ENCODE results near the gene CACNA2D3. TPM values are rescaled to one million over a fixed set of nuclear protein-coding genes. Genes with fewer than 3 reads are reported as not detected.

The CACNA2D3 gene
- total and polyA plus RNA-seq, 4 donors, result 0.06 to 0.37 (median 0.08) TPM; not detected in 1

DNA sequence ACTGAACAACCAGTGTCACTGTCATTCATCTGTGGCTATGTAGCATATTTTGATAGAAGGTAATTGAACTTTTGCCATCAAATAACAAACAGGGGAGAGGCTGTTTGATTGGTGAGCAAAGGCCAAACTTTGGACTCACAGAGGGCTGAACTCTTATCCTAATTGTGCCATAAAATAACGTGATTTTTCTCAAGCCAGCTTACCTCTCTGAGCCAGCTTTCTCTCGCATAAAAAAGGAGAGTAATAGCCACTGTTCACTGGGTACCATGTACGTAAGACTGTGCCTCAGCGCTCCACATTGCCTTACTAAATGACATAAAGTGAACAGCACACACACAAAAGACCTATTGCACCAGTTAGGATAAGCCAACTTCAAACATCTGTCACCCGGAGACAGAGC, 588.6 kb downstream of the CACNA2D3 start:
- no peaks in the 10 kb centered on the region for H3K36me3 ChIP-seq (ENCODE audit: control insufficient read depth in 4 of 4, insufficient read depth in 3 of 4, low read depth in 1 of 4, low read length in 3 of 4)
- TF ChIP-seq, protein P1, sequence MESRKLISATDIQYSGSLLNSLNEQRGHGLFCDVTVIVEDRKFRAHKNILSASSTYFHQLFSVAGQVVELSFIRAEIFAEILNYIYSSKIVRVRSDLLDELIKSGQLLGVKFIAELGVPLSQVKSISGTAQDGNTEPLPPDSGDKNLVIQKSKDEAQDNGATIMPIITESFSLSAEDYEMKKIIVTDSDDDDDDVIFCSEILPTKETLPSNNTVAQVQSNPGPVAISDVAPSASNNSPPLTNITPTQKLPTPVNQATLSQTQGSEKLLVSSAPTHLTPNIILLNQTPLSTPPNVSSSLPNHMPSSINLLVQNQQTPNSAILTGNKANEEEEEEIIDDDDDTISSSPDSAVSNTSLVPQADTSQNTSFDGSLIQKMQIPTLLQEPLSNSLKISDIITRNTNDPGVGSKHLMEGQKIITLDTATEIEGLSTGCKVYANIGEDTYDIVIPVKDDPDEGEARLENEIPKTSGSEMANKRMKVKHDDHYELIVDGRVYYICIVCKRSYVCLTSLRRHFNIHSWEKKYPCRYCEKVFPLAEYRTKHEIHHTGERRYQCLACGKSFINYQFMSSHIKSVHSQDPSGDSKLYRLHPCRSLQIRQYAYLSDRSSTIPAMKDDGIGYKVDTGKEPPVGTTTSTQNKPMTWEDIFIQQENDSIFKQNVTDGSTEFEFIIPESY (IDR thresholded peaks at IDR 0.05), result no peak
- peak; percentile 47 for TF ChIP-seq HNF4G (IDR thresholded peaks at IDR 0.05)
- TF ChIP-seq FOXA2 (IDR thresholded peaks at IDR 0.05), result no peak
- TF ChIP-seq, protein P2, sequence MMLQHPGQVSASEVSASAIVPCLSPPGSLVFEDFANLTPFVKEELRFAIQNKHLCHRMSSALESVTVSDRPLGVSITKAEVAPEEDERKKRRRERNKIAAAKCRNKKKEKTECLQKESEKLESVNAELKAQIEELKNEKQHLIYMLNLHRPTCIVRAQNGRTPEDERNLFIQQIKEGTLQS (IDR thresholded peaks at IDR 0.05), result no peak
- no peak for TF ChIP-seq YY1 (IDR thresholded peaks at IDR 0.05)
- no peak for TF ChIP-seq EGR1 (IDR thresholded peaks at IDR 0.05; ENCODE audit: low read depth in 2 of 2)
- TF ChIP-seq TAF1 (conservative IDR thresholded peaks at IDR 0.05), result no peak
- TF ChIP-seq GABPA (IDR thresholded peaks at IDR 0.05 in 1 of 2, conservative IDR thresholded peaks at IDR 0.05 in 1 of 2), result no peak
- TF ChIP-seq, protein P3, sequence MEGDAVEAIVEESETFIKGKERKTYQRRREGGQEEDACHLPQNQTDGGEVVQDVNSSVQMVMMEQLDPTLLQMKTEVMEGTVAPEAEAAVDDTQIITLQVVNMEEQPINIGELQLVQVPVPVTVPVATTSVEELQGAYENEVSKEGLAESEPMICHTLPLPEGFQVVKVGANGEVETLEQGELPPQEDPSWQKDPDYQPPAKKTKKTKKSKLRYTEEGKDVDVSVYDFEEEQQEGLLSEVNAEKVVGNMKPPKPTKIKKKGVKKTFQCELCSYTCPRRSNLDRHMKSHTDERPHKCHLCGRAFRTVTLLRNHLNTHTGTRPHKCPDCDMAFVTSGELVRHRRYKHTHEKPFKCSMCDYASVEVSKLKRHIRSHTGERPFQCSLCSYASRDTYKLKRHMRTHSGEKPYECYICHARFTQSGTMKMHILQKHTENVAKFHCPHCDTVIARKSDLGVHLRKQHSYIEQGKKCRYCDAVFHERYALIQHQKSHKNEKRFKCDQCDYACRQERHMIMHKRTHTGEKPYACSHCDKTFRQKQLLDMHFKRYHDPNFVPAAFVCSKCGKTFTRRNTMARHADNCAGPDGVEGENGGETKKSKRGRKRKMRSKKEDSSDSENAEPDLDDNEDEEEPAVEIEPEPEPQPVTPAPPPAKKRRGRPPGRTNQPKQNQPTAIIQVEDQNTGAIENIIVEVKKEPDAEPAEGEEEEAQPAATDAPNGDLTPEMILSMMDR (IDR thresholded peaks at IDR 0.05; ENCODE audit: low read depth, low read length, missing input control), result no peak
- TF ChIP-seq, protein P4, sequence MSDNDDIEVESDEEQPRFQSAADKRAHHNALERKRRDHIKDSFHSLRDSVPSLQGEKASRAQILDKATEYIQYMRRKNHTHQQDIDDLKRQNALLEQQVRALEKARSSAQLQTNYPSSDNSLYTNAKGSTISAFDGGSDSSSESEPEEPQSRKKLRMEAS (IDR thresholded peaks at IDR 0.05), result no peak
- TF ChIP-seq SP1 (IDR thresholded peaks at IDR 0.05), result peak; percentile 58
- TF ChIP-seq RAD21 (IDR thresholded peaks at IDR 0.05), result peak in 1 of 2 donors; percentile 9
- peak; percentile 28 to 69 for TF ChIP-seq RXRA (IDR thresholded peaks at IDR 0.05)
- no peak for TF ChIP-seq FOXA1 (IDR thresholded peaks at IDR 0.05)
- no peak for TF ChIP-seq JUND (IDR thresholded peaks at IDR 0.05)
- TF ChIP-seq NR2F2 (IDR thresholded peaks at IDR 0.05), result no peak
- TF ChIP-seq HNF4A (conservative IDR thresholded peaks at IDR 0.05), result peak; percentile 75 to 77
- TF ChIP-seq, protein P5, sequence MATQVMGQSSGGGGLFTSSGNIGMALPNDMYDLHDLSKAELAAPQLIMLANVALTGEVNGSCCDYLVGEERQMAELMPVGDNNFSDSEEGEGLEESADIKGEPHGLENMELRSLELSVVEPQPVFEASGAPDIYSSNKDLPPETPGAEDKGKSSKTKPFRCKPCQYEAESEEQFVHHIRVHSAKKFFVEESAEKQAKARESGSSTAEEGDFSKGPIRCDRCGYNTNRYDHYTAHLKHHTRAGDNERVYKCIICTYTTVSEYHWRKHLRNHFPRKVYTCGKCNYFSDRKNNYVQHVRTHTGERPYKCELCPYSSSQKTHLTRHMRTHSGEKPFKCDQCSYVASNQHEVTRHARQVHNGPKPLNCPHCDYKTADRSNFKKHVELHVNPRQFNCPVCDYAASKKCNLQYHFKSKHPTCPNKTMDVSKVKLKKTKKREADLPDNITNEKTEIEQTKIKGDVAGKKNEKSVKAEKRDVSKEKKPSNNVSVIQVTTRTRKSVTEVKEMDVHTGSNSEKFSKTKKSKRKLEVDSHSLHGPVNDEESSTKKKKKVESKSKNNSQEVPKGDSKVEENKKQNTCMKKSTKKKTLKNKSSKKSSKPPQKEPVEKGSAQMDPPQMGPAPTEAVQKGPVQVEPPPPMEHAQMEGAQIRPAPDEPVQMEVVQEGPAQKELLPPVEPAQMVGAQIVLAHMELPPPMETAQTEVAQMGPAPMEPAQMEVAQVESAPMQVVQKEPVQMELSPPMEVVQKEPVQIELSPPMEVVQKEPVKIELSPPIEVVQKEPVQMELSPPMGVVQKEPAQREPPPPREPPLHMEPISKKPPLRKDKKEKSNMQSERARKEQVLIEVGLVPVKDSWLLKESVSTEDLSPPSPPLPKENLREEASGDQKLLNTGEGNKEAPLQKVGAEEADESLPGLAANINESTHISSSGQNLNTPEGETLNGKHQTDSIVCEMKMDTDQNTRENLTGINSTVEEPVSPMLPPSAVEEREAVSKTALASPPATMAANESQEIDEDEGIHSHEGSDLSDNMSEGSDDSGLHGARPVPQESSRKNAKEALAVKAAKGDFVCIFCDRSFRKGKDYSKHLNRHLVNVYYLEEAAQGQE (IDR thresholded peaks at IDR 0.05), result peak; percentile 12
- no peak overlapping the region for H3K27ac ChIP-seq (ENCODE audit: low read depth in 1 of 2, low read length in 2 of 2)
- H3K4me1 ChIP-seq (ENCODE audit: control insufficient read depth in 4 of 4, insufficient read depth in 4 of 4, low read length in 3 of 4), result peaks cover 0 to 6% (median 0%) of the 10 kb centered on the region in 4 donors
- DNase-seq (ENCODE audit: low spot score), result no peak
- 51% methylated on average over 5 of the region's 5 CpGs for WGBS
- no peaks in the 10 kb centered on the region for H3K27me3 ChIP-seq (ENCODE audit: control insufficient read depth in 4 of 4, insufficient read depth in 4 of 4, low read length in 3 of 4)
- no peak overlapping the region for H3K4me3 ChIP-seq (ENCODE audit: low read depth in 1 of 3, low read length in 3 of 3)
- no peak overlapping the region for H3K9ac ChIP-seq (ENCODE audit: low read depth in 1 of 2, low read length in 2 of 2)
- peaks cover 0 to 2% (median 0%) of the 10 kb centered on the region in 4 donors for H3K9me3 ChIP-seq (ENCODE audit: control insufficient read depth in 4 of 4, low read length in 3 of 4)
